Stimulated activated CD4-positive, alpha-beta T cell treated with anti-CD3 and anti-CD28 coated beads, Interleukin-12 subunit alpha, Interleukin-12 subunit beta, amount 100 ng/mL, for 4 hours (primary cell): Measurements from ENCODE around the gene PDZRN3.

Experiments
- DNase-seq: peaks from one replicate; pipeline ENCODE4 v3.0.0-alpha.2; 2020

PDZRN3 gene

DNA sequence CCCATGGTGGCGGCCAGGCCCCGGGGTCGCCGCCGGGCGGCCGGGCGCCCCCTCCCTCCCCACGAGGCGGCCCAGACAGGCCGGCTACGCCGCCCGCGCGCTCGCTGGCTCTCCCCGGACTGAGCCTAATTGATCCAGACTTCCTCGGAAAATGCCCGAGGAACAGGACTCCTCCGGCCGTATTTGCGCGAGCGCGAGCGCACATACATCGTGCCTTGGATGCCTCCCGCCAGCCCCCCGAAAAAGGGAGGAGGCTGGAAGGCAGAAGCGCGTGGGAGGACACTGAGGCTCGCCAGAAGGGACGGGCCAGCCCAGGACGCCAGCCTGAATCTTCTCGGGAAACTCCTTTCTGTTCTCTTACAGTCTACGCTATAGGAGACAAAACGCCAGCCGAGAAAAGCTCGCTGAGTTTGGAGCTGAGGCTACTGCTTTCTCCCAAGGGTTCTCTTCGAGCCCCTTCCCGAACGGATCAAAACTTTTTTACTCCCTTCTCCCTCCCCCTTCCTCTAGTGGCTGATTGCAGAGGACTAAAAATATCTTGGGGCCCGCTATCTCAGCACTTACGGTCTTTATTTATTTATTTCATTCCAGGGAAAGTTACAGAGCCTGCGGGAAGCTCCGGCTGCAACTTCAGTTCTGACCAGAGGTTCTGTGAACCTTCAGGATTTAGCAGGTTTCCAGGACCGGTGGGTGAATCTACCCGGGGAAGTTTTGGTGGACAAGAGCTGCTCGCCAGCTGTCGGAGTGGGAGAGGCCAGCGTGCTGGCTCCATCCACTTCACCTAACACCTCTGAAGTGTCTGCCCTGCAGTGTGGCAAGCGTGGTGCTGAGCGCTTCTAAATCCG lies at the start of gene PDZRN3:
Gene PDZRN3 (minus strand): TSS at position 121 of the 845 bp plus-strand sequence.
- DNase-seq: no peak

DNA sequence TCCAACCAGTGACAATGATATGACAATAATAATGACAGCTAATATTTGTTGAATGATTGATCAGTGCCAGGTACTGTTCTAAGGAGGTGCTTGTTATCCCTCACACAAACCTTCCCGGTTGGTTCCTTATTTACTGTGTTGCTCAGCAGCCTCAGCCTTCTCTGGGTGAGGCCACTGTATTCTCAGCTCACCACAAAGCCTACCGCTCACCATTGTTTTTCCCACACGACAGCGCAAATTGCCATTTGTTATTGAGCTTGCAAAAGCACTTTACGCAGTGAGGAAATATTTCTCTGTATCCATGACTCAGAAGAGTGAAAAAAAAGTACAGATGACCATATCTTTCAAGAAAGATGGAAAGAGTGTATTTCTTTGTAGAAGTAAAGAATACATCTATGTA lies 49.5 kb upstream of the PDZRN3 start:
- no peak for DNase-seq

DNA sequence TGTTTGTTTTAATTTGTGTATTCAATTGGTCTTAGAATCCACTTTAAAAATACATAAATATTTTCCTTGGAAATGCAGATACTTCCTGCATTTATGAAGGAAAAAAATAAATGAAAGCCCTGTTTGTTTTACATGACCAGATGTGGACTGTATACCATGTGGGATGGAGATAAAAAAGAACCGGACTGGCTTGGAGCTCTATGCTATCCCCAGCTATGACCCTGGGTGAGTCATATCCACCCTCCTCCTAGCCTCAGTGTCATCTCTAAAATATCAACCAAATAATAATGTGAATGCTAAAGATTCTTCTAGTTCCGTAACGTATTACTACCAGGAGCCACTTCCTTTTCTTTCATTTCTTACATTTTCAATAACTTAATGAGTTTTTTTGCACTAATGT lies 44.5 kb upstream of the PDZRN3 start:
- DNase-seq: no peak

DNA sequence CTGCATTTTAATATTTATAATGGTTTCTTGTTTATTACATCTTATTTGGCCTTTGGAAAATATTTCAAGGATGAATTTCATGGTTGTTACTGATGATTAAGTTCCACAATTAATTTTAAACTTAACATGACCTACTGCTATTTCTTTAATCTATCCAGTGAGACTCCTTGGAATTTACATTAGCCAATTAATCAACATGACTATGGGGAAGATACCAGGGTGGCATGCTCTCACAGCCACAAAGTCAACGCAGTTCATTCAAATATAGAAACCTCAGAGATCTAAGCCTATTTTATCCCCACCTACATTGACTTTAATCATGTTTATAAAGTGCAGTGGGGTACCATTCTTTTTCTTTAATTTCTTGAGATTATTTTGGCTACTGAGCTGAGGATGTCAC lies 43.6 kb upstream of the PDZRN3 start:
- no peak for DNase-seq

DNA sequence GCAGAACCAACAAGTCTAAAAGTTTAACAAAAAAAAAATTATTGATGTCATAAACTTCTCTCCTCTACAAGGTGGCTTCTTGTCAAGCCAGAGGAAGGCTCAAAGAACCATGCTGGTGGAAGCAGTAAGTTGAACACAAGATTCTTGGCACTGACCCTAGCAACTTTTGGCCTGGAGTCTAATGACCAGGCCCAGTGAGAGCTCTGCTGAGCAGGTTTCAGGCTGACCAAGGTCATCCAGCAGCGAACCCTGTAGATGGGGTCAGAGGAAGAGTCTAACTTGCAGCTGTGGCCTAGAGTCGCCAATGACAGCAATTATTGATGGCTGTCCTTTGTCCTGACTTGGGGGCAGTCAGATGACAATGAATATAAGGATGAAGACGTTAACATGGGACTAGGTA lies 43.1 kb upstream of the PDZRN3 start:
- no peak for DNase-seq

DNA sequence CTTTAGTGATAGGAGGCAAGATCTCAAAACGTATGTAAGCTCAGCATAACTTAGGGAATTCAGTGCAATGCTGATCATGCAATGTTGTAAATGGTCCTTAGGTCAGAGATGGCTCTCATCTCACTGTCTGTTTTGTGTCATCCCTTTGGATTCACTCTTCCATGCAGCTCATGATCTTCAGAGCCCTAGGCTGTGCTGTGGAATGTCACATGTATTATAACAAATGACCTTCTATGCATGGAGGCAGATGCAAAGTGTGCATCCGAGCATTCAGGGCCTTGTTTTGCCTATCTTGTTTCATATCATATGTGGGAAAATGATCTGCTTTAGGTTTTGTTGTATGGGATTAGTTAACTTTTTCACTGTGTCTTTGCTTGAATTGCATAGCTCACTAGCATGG lies 40.5 kb upstream of the PDZRN3 start:
- DNase-seq: no peak

DNA sequence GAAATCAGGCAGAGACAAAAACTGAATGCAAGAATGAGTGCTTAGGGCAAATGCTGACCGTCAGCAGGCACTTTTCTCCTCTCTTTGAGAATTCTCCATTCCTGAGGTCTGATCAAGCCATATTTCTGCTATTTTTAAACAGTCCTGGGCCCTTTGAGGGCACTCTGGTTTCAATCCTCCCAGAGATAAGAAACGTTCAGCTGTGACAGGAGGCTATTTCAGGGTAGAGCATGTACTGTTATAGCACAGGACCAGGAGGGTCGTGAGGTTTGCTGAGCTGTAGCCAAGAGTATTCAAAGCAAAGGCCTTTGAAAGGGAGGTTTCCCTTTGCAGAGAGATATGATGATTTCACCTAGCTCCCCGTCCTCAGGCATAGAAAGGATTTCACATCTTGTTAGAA lies 39.6 kb upstream of the PDZRN3 start:
- no peak for DNase-seq

DNA sequence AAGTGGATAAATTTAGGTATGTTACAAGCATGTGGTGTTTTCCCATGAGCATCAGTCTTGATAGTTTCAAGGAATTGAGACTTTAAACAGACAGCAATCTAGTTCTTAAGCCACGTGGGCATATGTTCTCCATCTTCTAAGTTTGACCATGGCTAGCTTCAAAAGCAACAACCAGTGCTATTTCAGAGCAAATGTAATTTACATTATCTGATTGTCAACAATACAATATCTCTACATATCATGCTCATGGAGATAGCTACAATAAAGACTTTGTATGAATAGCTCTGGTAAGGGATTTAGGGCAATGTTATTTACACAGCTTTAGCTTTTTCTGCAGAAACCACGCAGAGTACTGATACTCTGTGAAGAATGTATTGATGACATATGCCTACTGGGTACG lies 38.8 kb upstream of the PDZRN3 start:
- DNase-seq: no peak

DNA sequence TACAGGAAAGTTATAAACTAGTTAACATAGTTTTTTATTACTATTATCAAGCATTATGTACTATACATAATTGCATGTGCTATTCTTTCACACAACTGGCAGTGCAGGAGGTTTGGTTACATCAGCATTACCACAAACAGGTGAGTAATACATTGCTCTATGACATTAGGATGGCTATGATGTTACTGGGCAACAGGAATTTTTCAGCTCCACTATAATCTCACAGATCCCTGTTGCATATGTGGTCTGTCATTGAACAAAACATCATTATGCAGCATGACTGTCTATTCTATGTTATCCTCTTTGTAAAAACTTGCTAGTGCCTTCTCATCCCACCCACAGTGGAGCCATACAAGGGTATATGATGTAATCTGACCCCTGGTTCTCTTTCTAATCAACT lies 36.5 kb upstream of the PDZRN3 start:
- DNase-seq: no peak

DNA sequence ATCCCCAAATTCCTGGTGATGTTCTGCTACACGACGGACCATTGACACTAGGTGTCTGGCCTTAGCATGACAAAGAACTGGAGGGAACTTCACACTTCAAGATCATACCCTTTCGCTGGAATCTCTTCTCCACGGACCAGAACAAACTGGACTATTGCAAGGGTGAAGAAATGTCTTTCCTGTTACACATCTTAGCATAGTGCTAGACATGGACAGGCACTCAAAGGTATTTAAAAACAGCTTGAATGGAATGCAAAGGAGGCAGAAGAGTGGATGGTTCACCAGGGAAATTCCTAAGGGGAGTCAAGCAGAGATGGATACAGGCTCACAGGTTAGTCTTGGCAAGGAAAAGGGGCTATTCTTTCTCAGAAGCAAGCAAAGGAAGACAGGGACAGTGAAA lies 33.5 kb upstream of the PDZRN3 start:
- DNase-seq: no peak

DNA sequence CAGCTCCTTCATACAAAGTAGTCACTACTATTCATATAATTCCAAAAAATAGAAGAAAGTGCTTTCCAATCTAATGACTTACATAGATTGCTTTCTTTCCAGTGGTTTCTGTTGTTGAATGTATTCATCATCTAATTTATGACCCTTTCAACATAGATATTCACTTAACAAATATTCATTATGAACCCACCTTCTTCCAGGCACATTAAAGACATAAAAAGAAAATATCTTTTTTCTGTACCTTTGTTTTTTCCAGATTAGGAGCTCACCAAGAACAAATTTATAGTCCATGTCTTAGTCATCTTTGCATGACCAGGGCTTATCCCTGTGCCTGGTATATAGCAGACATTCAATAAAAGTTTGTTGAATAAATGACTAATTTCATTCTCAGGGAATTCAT lies 32.4 kb upstream of the PDZRN3 start:
- DNase-seq: no peak

DNA sequence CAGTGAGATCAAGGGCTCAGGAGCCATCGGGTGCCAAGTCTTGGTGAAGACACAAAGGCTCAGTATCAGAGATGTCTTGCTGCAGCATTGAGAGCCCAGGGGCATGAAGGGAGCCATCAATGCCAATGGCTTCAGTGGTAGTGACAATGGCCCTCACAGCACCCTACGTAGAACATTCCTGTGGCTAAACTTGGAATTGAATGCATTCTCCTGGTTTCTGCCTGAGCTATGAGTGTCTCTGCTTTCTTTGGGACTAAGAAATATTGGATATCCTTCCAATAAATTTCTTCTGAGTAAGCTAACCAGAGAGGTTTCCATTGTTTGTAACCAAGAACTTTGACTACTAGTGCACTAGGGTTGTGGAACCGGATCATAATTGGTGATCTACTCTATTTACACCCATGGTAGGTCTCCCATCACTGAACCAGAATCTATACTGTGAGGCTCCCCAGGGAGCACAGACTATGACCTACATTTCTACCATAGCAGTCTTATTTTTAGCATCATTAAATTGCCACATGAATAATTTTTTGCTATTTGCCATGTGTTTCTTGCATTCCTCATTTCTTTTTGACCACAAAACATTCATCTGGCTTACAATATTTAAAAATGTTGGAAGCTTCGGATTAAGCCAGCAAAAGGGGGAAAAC lies 31.6 kb upstream of the PDZRN3 start:
- no peak for DNase-seq

DNA sequence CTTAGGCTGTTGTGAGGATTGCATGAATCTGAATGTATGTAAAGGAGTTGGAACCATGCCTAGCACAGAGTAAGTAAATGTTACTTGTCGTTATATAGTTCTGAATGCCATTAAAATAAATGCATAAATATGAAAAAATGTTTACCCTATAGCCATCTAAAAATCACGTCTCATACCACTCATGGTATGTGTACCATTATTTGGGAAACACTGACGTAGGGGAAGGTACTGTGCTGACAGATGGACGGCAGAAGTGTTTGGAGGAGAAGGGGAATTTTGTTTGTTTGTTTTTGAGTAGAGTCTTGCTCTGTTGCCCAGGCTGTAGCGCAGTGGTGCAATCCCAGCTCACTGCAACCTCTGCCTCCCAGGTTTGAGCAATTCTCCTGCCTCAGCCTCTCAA lies 30.5 kb upstream of the PDZRN3 start:
- DNase-seq: no peak

DNA sequence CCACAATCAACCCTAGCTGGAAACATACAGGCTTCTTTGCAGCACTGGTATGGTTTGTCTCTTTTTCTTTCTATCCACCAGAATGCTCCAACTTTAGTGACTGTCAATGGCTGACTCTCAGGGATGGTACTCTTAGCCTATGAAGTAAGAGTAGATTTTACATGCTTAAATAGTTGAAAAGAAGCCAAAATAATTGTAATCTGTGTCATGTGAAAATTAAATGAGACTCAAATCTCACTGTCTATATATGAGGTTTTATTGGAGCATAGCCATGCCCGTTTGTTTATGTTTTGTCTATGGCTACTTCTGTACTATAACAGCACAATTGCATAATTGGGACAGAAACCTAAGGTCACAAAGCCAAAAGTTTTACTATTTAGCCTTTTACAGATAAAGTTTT lies 29.1 kb upstream of the PDZRN3 start:
- no peak for DNase-seq

DNA sequence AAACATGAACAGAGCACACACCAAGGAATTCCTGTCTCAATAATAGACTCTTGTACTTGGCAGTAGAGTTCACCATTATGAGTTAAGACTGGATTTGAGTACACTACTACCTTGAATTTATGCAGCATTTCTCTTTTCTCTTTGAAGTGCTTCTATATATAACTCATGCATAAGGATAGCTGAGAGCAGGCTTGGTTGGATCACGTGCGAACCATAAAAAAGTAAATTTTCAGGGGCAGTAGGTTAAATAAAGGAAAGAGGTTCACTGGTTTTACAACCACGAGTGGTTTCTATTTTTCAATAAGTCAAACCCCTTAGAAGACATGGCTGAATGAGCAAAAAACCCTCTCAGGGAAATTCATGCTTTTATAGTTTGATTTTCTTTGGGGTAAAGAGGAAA lies 28.6 kb upstream of the PDZRN3 start:
- DNase-seq: no peak

DNA sequence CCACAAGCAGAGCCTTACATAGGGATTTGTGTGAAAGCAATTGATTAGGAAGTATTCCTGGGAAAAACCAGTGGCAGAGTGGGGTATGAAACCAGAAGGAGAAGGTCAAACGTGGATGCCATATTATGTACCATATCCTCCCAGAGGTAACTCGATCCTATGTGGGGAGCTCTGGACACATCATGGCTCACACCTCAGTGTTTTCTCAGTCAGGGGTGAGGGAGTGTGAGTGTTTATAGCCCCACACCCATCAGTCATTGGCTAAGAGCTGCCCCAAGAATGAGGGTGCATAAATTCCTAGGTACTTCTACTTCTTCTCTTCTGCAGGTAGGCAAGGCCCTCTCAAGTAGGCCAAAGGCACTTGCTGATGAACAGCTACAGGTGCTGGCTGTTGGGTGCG lies 28.2 kb upstream of the PDZRN3 start:
- DNase-seq: no peak

DNA sequence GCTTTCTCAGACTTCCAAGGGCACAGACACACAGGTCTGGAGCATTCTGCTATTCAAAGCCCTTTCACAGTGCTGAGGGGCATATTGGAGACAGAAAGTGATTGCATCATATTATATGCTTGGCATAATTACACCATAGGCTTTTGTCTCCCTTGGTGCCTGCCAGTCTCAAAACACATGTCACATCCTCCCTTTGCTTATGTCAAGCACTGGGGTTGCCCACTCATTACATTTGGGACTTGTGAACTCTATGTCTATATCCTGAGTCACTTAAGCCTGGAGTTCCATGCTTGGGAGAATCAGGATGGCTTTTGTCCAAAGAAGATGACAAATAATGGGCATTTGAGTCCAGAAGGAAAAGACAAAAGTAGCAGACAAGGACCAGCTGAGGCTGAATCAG lies 12.3 kb upstream of the PDZRN3 start:
- DNase-seq: no peak

DNA sequence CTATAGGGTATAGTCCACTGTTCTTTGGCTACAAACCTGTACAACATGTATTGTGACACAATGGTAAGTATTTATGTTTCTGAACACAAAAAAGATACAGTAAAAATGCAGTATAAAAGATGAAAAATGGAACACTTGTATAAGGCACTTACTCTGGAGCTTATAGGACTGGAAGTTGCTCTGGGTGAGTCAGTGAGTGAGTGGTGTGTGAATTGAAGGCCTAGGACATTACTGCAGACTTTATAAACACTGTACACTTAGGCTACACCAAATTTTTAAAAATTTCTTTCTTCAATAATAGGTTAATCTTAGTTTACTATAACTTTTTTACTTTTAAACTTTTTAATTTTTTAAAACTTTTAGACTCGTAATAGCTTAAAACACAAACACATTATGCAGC lies 10.5 kb upstream of the PDZRN3 start:
- no peak for DNase-seq

DNA sequence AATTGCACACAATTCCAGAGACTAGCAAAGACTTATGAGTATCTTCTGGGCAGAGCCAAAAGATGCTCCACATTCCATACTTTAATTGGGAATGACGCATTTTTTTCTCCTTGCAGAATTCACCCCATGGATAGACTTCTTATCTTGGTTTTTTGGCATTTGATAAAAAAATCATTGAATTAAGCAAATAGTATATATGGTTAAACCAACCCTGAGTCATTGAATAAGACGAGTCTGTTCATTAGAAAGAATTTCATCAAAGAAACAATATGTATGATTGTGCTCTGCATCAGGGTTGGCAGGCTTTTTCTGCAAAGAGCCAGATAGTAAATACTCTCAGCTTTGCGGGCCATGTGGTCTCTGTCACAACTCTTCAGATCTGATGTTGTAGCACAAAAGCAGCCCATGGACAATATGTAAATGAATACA lies 9.2 kb upstream of the PDZRN3 start:
- no peak for DNase-seq

DNA sequence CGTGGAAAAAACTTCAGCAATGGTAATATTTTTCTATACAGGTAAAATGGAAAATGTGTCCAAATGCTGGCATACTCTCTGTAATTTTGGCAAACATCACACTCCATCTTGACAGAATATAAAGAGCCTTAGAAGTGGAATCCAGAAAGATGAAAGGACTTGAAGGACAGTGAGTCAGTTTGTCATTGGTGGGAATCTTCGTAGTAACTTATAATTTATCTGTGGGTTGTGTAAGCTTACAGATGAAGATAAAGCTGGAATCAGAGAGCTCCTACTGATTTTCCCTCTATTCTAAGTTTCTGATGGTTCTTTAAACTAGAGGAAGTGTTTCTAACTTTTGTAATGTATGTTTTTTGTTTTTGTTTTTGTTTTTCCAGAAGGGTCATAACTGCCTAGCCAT lies 8.7 kb upstream of the PDZRN3 start:
- DNase-seq: no peak

DNA sequence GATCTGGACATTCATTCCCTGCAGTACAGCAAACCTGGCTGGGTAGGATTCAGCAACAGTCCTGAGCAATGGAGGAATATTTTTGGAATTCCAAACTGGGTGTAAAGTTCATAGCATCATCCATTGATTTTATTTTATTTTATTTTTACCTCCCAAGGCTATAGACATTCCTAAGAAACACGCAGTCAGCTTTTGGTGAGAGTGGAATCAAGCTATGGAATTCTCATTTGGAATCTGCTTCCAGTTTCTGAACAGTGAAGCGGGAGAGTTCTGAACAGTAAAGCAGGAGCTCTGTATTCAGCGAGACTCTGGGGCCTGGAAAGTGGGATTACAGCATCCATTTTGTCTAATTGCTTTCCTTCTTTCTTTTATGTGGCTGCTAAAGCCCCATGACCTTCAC lies 1.4 kb upstream of the PDZRN3 start:
- no peak for DNase-seq

DNA sequence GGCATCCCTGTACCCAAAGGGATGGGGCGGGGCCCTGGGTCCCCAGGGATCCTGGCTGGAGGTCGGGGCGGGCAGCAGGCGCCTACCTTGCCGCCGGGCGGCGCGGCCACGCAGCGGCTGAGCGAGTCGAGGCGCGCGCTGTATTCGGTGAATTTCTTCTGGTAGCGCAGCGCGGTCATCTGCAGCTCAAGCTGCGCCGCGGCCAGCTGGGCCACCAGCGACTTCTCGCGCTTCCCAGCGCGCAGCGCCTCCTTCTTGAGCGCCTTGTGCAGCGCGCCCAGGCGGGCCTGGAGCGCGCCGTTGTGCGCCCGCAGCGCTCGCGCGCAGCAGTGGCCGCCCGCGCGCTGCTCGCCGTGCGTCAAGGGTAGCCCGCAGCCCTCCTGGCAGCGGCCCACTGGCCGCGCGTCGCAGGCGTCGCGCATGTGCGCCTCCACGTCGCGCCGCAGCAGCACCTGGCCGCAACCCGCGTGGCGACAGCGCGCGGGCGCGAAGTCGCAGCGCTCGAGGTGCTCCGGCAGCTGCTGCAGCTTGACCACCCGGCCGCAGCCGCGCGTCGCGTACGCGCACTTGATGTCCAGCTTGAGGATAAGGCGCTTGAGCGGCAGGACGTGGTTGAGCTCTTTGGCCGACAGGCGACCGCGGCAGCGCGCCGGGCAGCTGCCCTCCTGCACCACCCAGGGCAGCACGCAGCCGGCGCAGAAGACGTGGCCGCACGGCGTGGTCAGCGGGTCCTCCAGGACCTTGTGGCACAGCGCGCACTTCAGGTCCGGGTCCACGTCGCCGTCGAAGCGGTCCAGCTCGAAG lies 522 bp downstream of the PDZRN3 start:
- no peak for DNase-seq

DNA sequence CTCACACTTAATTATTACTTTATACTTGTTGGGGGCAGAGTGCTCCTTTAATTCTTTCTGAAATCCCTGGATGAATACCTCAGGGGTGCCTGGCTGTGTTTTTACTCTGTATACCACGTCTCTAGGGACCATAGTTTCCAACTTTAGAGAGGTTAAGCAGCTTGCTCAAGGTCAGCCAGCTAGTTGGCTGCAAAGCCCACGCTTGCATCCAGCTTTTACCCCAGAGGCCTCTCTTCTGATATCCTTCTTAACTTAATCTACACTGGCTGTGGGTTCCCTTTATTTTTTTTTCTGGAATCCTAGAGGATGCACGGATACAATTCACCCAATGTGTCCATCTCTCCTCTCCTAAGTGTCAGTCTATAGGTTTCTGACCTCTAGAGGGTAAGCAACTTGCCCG lies 1.4 kb downstream of the PDZRN3 start:
- no peak for DNase-seq
